A673 (cell line): Measurements from ENCODE around the gene PGK1. TPM values are rescaled to one million over a fixed set of nuclear protein-coding genes. Genes with fewer than 3 reads are reported as not detected.

Experiments used
- BruUV-seq: library from RNA; stranded (reverse); fragments of 400-500 nt; replicated peaks from 2 replicates; lab custom pipeline; 2021; lab: Mats Ljungman, UMichigan
- CTCF ChIA-PET: fragments of 300-600 bp; sonication (Branson Sonifier 250); formaldehyde crosslinking; loops from one replicate; lab custom pipeline; 2022; ENCODE audit warnings: antibody characterized with exemption; lab: Charles Lee
- POLR2A ChIA-PET: fragments of 300-600 bp; sonication (Branson Sonifier 250); formaldehyde crosslinking; loops from one replicate; lab custom pipeline; 2022; ENCODE audit warnings: antibody characterized with exemption; ENCODE audit not compliant: low non-redundant PET; lab: Charles Lee
- DNase-seq: peaks from one replicate; pipeline ENCODE4 v3.0.0-alpha.2; 2015; ENCODE audit warnings: low spot score
- H3K27ac ChIP-seq: fragments of 200-600 bp; sonication (generic); 2 replicates; pipeline ENCODE4 v1.5.1; 2016; ENCODE audit warnings: mixed run types, low read depth, mild to moderate bottlenecking, mixed read lengths, antibody characterized with exemption, low read length; ENCODE audit not compliant: poor library complexity, severe bottlenecking
- H3K27me3 ChIP-seq: fragments of 200-600 bp; sonication (generic); replicated peaks from 2 replicates; pipeline ENCODE4 v1.6.1; 2017; ENCODE audit warnings: mixed run types, low read depth, mild to moderate bottlenecking, mixed read lengths, antibody characterized with exemption, low read length; ENCODE audit not compliant: insufficient read depth, poor library complexity
- H3K36me3 ChIP-seq: fragments of 200-600 bp; sonication (generic); 2 replicates; pipeline ENCODE4 v1.6.1; 2016; ENCODE audit warnings: mixed run types, mild to moderate bottlenecking, mixed read lengths, antibody characterized with exemption, low read length; ENCODE audit not compliant: insufficient read depth, poor library complexity, severe bottlenecking
- H3K4me1 ChIP-seq: fragments of 200-600 bp; sonication (generic); 2 replicates; pipeline ENCODE4 v1.6.1; 2017; ENCODE audit warnings: mixed run types, mild to moderate bottlenecking, mixed read lengths, antibody characterized with exemption, low read length; ENCODE audit not compliant: insufficient read depth, poor library complexity, severe bottlenecking
- H3K4me3 ChIP-seq: fragments of 200-600 bp; sonication (generic); 2 replicates; pipeline ENCODE4 v1.5.1; 2016; ENCODE audit warnings: low read depth, mixed run types, mild to moderate bottlenecking, mixed read lengths, low read length; ENCODE audit not compliant: poor library complexity, severe bottlenecking
- H3K9me3 ChIP-seq: fragments of 200-600 bp; sonication (generic); 2 replicates; pipeline ENCODE4 v1.6.1; 2016; ENCODE audit warnings: mixed run types, low read depth, mild to moderate bottlenecking, mixed read lengths, antibody characterized with exemption, low read length; ENCODE audit not compliant: poor library complexity, severe bottlenecking
- EZH2 ChIP-seq: fragments of 200-600 bp; sonication (generic); IDR thresholded peaks from 2 replicates; pipeline ENCODE4 v1.6.1; 2017; ENCODE audit warnings: borderline replicate concordance, low read depth, mild to moderate bottlenecking, mixed read lengths, antibody characterized with exemption, low read length; ENCODE audit not compliant: poor library complexity, severe bottlenecking
- intact Hi-C: fragments of 100-400 bp; cut with micrococcal nuclease; formaldehyde crosslinking; loops from one replicate; pipeline ENCODE4 v1.10.0; 2022; ENCODE audit not compliant: unreplicated experiment
- total RNA-seq: library from RNA; stranded (reverse); gene quantifications from 2 replicates; pipeline ENCODE4 v1.2.3, GENCODE V29; 2021
- TF ChIP-seq, protein P1 (sequence below): fragments of 300-800, 200-600 bp; sonication (generic); conservative IDR thresholded peaks from 2 replicates; pipeline ENCODE4 v1.5.1; 2017; ENCODE audit warnings: low read depth, mild to moderate bottlenecking, antibody characterized with exemption, low read length, moderate library complexity, mixed read lengths

The PGK1 gene
- total RNA-seq, 1 experiment from 2014 or later: 438 TPM

DNA sequence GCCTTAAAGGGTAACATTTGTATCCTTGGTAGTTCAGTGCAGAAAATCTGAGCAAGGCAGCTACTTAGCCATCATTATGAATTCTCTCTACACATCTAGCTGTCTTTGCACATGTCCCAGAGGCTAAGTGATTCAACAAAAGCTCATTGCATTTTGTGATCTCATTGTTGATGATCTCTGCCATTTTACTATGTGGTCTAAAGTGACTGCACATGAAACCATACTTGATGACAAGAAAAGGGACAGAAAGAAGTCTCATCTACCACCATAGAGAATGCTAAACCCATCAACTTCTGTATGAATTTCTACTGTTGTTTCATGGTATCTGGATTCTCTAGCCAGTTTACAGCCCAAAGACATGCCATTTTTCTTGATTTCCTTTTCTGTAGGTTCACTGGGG lies 5.9 kb upstream of the PGK1 start:
- no peak for DNase-seq
- H3K9me3 ChIP-seq: no peaks in the 10 kb centered on the region
- no peak overlapping the region for H3K27ac ChIP-seq
- H3K4me3 ChIP-seq: no peak overlapping the region
- no peak for TF ChIP-seq EZH2
- TF ChIP-seq, protein P1, sequence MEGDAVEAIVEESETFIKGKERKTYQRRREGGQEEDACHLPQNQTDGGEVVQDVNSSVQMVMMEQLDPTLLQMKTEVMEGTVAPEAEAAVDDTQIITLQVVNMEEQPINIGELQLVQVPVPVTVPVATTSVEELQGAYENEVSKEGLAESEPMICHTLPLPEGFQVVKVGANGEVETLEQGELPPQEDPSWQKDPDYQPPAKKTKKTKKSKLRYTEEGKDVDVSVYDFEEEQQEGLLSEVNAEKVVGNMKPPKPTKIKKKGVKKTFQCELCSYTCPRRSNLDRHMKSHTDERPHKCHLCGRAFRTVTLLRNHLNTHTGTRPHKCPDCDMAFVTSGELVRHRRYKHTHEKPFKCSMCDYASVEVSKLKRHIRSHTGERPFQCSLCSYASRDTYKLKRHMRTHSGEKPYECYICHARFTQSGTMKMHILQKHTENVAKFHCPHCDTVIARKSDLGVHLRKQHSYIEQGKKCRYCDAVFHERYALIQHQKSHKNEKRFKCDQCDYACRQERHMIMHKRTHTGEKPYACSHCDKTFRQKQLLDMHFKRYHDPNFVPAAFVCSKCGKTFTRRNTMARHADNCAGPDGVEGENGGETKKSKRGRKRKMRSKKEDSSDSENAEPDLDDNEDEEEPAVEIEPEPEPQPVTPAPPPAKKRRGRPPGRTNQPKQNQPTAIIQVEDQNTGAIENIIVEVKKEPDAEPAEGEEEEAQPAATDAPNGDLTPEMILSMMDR: no peak
- peaks cover under 1% of the 10 kb centered on the region for H3K4me1 ChIP-seq
- intact Hi-C loops: no loop called here
- POLR2A ChIA-PET: no interaction called here
- CTCF ChIA-PET: no interaction called here
- H3K27me3 ChIP-seq: no peaks in the 10 kb centered on the region
- BruUV-seq: no TSS peak
- no peaks in the 10 kb centered on the region for H3K36me3 ChIP-seq

DNA sequence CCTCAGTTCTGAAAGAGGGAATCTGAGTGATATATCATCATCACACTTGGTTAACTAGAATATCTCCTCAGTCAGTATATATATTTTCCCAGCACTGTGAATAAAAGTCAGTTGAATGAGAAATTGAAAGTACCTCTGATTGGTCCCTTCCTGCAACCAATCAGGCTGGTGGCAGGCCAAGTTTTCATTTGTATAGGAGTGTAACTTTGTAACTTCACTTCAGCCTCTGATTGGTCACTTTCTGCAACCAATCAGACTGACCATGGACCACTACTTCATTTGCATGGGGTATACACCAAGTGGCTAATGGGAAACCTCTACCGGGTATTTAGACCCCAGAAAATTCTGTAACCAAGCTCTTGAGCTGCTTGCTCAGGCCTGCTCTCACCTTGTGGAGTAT lies 2.0 kb upstream of the PGK1 start:
- Histone ChIP-seq H3K9me3 (no peaks in the 10 kb centered on the region), H3K27ac (no peak overlapping the region), H3K27me3 (no peaks in the 10 kb centered on the region), H3K36me3 (peaks cover 2% of the 10 kb centered on the region), H3K4me3 (no peak overlapping the region), H3K4me1 (peaks cover 6% of the 10 kb centered on the region)
- DNase-seq: no peak
- CTCF ChIA-PET: no interaction called here
- TF ChIP-seq, protein P1: no peak
- TF ChIP-seq EZH2: no peak
- intact Hi-C loops: no loop called here
- POLR2A ChIA-PET: no interaction called here
- BruUV-seq: no TSS peak

DNA sequence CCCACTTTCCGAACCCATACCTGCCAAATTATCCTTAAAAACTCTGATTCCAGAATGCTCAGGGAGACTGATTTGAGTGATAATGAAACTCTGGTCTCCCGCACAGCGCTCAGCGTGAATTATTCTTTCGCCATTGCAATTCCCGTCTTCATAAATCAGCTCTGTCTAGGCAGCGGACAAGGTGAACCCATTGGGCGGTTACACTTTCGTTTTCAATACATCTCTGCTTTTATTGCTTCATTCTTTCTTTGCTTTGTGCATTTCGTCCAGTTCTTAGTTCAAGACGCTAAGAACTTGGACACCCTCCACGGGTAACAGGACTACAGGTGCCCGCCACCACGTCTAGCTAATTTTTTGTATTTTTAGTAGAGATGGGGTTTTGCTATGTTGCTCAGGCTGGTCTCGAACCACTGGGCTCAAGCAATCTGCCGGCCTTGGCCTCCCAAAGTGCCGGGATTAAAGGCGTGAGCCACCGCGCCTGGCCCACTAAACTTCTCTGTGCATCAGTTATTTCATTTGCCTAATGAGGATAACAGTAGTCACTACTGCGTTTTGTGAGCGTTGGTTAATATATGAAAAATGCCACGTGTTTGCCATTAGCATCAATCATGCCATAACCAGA lies 936 bp upstream of the PGK1 start:
- intact Hi-C loops: no loop called here
- TF ChIP-seq EZH2: no peak
- TF ChIP-seq, protein P1: no peak
- Histone ChIP-seq H3K4me3 (peak overlapping the region; percentile 81), H3K27ac (peak overlapping the region; percentile 86), H3K4me1 (peaks cover 6% of the 10 kb centered on the region), H3K9me3 (no peaks in the 10 kb centered on the region), H3K36me3 (peaks cover 5% of the 10 kb centered on the region), H3K27me3 (no peaks in the 10 kb centered on the region)
- no peak for DNase-seq
- CTCF ChIA-PET: no interaction called here
- BruUV-seq: no TSS peak
- POLR2A ChIA-PET: no interaction called here
